NT2/D1 (cell line): ENCODE data around the gene ZNF613.

Experiments
- DNase-seq: peaks from one replicate; pipeline ENCODE4 v3.0.0-alpha.2; 2011; ENCODE audit warnings: low read depth, low spot score
- H3K27me3 ChIP-seq: 2 replicates; pipeline ENCODE4 v1.6.0; 2011; ENCODE audit warnings: mild to moderate bottlenecking; ENCODE audit not compliant: insufficient read length, insufficient read depth
- H3K36me3 ChIP-seq: 2 replicates; pipeline ENCODE4 v1.6.1; 2011; ENCODE audit warnings: mild to moderate bottlenecking, low read length, mixed read lengths; ENCODE audit not compliant: insufficient read depth, insufficient read length
- H3K4me1 ChIP-seq: 2 replicates; pipeline ENCODE4 v1.5.1; 2011; ENCODE audit not compliant: insufficient read depth, insufficient read length
- H3K4me3 ChIP-seq: 2 replicates; pipeline ENCODE4 v1.5.1; 2011; ENCODE audit warnings: low read depth; ENCODE audit not compliant: insufficient read length
- H3K9ac ChIP-seq: 2 replicates; pipeline ENCODE4 v1.6.0; 2011; ENCODE audit warnings: low read depth; ENCODE audit not compliant: insufficient read length
- H3K9me3 ChIP-seq: 2 replicates; pipeline ENCODE4 v1.5.1; 2011; ENCODE audit warnings: mild to moderate bottlenecking, low read length; ENCODE audit not compliant: insufficient read depth
- SUZ12 ChIP-seq: IDR thresholded peaks from 2 replicates; pipeline ENCODE4 v1.6.1; 2011; ENCODE audit not compliant: insufficient read length, insufficient read depth; ENCODE audit errors: extremely low read depth
- YY1 ChIP-seq: IDR thresholded peaks from 2 replicates; pipeline ENCODE4 v1.6.1; 2011; ENCODE audit not compliant: insufficient read length, insufficient read depth
- ZNF274 ChIP-seq: IDR thresholded peaks from 2 replicates; pipeline ENCODE4 v1.6.1; 2011; ENCODE audit warnings: mild to moderate bottlenecking, low read depth, low read length

ZNF613 gene

GRCh38 chr19:51916167-51916566, 11.1 kb upstream of the ZNF613 start:
- Histone ChIP-seq H3K4me3 (no peak overlapping the region), H3K9ac (no peak overlapping the region), H3K4me1 (no peaks in the 10 kb centered on the region), H3K9me3 (peaks cover 96% of the 10 kb centered on the region), H3K36me3 (no peaks in the 10 kb centered on the region), H3K27me3 (no peaks in the 10 kb centered on the region)
- no peak for DNase-seq
- no peak for TF ChIP-seq ZNF274
- no peak for TF ChIP-seq SUZ12
- TF ChIP-seq YY1: no peak

- no peak overlapping the region for H3K9ac ChIP-seq
- TF ChIP-seq ZNF274 (no peak), YY1 (no peak), SUZ12 (no peak)
- H3K36me3 ChIP-seq: no peaks in the 10 kb centered on the region
- DNase-seq: no peak
- peaks cover 91% of the 10 kb centered on the region for H3K9me3 ChIP-seq
- no peaks in the 10 kb centered on the region for H3K27me3 ChIP-seq
- no peak overlapping the region for H3K4me3 ChIP-seq
- no peaks in the 10 kb centered on the region for H3K4me1 ChIP-seq
These were observed 7.7 kb upstream of the ZNF613 start for GRCh38 chr19:51919606-51920005.

- H3K27me3 ChIP-seq: no peaks in the 10 kb centered on the region
- TF ChIP-seq ZNF274 (no peak), YY1 (no peak), SUZ12 (no peak)
- DNase-seq: no peak
- no peaks in the 10 kb centered on the region for H3K36me3 ChIP-seq
- H3K4me1 ChIP-seq: no peaks in the 10 kb centered on the region
- H3K4me3 ChIP-seq: no peak overlapping the region
- H3K9me3 ChIP-seq: peaks cover 76% of the 10 kb centered on the region
- no peak overlapping the region for H3K9ac ChIP-seq
These were observed 5.3 kb upstream of the ZNF613 start for GRCh38 chr19:51921949-51922348.

- no peaks in the 10 kb centered on the region for H3K27me3 ChIP-seq
- TF ChIP-seq ZNF274 (no peak), SUZ12 (no peak), YY1 (no peak)
- H3K9ac ChIP-seq: no peak overlapping the region
- DNase-seq: no peak
- H3K4me3 ChIP-seq: peak overlapping the region; percentile 89
- peaks cover 7% of the 10 kb centered on the region for H3K36me3 ChIP-seq
- H3K4me1 ChIP-seq: no peaks in the 10 kb centered on the region
- H3K9me3 ChIP-seq: peaks cover 32% of the 10 kb centered on the region
These were observed 867 bp upstream of the ZNF613 start for GRCh38 chr19:51926426-51926783.

GRCh38 chr19:51927859-51928258, 587 bp downstream of the ZNF613 start:
- no peak for DNase-seq
- no peak for TF ChIP-seq SUZ12
- TF ChIP-seq YY1: no peak
- TF ChIP-seq ZNF274: no peak
- Histone ChIP-seq H3K36me3 (peaks cover 14% of the 10 kb centered on the region), H3K4me3 (peak overlapping the region; percentile 89), H3K4me1 (no peaks in the 10 kb centered on the region), H3K27me3 (no peaks in the 10 kb centered on the region), H3K9me3 (peaks cover 18% of the 10 kb centered on the region; the same call in 1 of the 2 replicates), H3K9ac (peak overlapping the region; percentile 86)

- no peaks in the 10 kb centered on the region for H3K4me1 ChIP-seq
- no peaks in the 10 kb centered on the region for H3K27me3 ChIP-seq
- no peak for TF ChIP-seq ZNF274
- TF ChIP-seq YY1: no peak
- no peak for TF ChIP-seq SUZ12
- DNase-seq: no peak
- H3K9ac ChIP-seq: no peak overlapping the region
- peaks cover 41% of the 10 kb centered on the region for H3K36me3 ChIP-seq
- 0 out of 2 replicates have a peak, but pooled peaks cover 4% of the 10 kb centered on the region for H3K9me3 ChIP-seq
- no peak overlapping the region for H3K4me3 ChIP-seq
These were observed 4.6 kb downstream of the ZNF613 start for GRCh38 chr19:51931921-51932320.

GRCh38 chr19:51938936-51939335, 11.7 kb downstream of the ZNF613 start:
- no peak for TF ChIP-seq ZNF274
- TF ChIP-seq YY1: no peak
- no peak for TF ChIP-seq SUZ12
- H3K27me3 ChIP-seq: no peaks in the 10 kb centered on the region
- H3K9ac ChIP-seq: no peak overlapping the region
- DNase-seq: no peak
- H3K4me3 ChIP-seq: no peak overlapping the region
- H3K36me3 ChIP-seq: peaks cover 80% of the 10 kb centered on the region
- H3K9me3 ChIP-seq: peaks cover 43% of the 10 kb centered on the region
- H3K4me1 ChIP-seq: no peaks in the 10 kb centered on the region
